Measurements from ENCODE around the gene BACE1-AS. TPM values are rescaled to one million over a fixed set of nuclear protein-coding genes. Genes with fewer than 3 reads are reported as not detected.

BACE1-AS gene
- total RNA-seq, 1 experiment from 2014 or later = 3.6 TPM

GRCh38 chr11:117295438-117296137 lies 4.4 kb downstream of the BACE1-AS start:
- no peak overlapping the region for H3K9ac ChIP-seq (ENCODE audit: low read length)
- H3K79me2 ChIP-seq (ENCODE audit: low read length) = no peaks in the 10 kb centered on the region
- intact Hi-C loops (cut with micrococcal nuclease) = no loop called here
- no peaks in the 10 kb centered on the region for H3K9me3 ChIP-seq (ENCODE audit: low read length)
- TF ChIP-seq EZH2 (IDR thresholded peaks at IDR 0.05; ENCODE audit: low read length, unreplicated experiment) = no peak
- TF ChIP-seq CTCF (conservative IDR thresholded peaks at IDR 0.05; ENCODE audit: low read depth, low read length) = no peak
- TF ChIP-seq EZH2phosphoT487 (IDR thresholded peaks at IDR 0.05; ENCODE audit: borderline replicate concordance, low read length) = no peak
- H3F3A ChIP-seq (ENCODE audit: low read length, unreplicated experiment) = no peaks in the 10 kb centered on the region
- H2AFZ ChIP-seq (ENCODE audit: low read length) = no peak overlapping the region
- POLR2A ChIA-PET (ENCODE audit: unreplicated experiment) = no interaction called here
- BruUV-seq (replicated peaks) = no TSS peak
- CTCF ChIA-PET = no interaction called here
- no peak for ATAC-seq
- H3K4me1 ChIP-seq (ENCODE audit: insufficient read depth, low read length) = no peaks in the 10 kb centered on the region
- no peak overlapping the region for H3K4me3 ChIP-seq (ENCODE audit: low read length)
- no peaks in the 10 kb centered on the region for H3K9me2 ChIP-seq (replicated peaks; ENCODE audit: low read length)
- DNase-seq = no peak
- H3K36me3 ChIP-seq (ENCODE audit: low read depth, low read length) = no peaks in the 10 kb centered on the region
- no peaks in the 10 kb centered on the region for H3K27me3 ChIP-seq (ENCODE audit: low read length)
- H4K20me1 ChIP-seq (ENCODE audit: low read length) = no peaks in the 10 kb centered on the region
- no peak overlapping the region for H3K4me2 ChIP-seq (ENCODE audit: low read length)
- H3K27ac ChIP-seq (ENCODE audit: low read length) = no peak overlapping the region

- H4K20me1 ChIP-seq (ENCODE audit: low read length) = no peaks in the 10 kb centered on the region
- intact Hi-C loops (cut with micrococcal nuclease) = no loop called here
- no peak overlapping the region for H3K27ac ChIP-seq (ENCODE audit: low read length)
- ATAC-seq (no peak), DNase-seq (no peak)
- no TSS peak for BruUV-seq (replicated peaks)
- H3K9me3 ChIP-seq (ENCODE audit: low read length) = no peaks in the 10 kb centered on the region
- H3K4me2 ChIP-seq (ENCODE audit: low read length) = no peak overlapping the region
- TF ChIP-seq EZH2phosphoT487 (IDR thresholded peaks at IDR 0.05; ENCODE audit: borderline replicate concordance, low read length) (no peak), CTCF (conservative IDR thresholded peaks at IDR 0.05; ENCODE audit: low read depth, low read length) (no peak), EZH2 (IDR thresholded peaks at IDR 0.05; ENCODE audit: low read length, unreplicated experiment) (no peak)
- no peaks in the 10 kb centered on the region for H3K27me3 ChIP-seq (ENCODE audit: low read length)
- ChIA-PET CTCF (interaction anchor here (0.8 kb wide), 1 partner anchor 129 kb away, joined by 3 read pairs; no protein-coding TSS in a partner anchor), POLR2A (ENCODE audit: unreplicated experiment) (no interaction called here)
- H3F3A ChIP-seq (ENCODE audit: low read length, unreplicated experiment) = no peaks in the 10 kb centered on the region
- no peak overlapping the region for H3K9ac ChIP-seq (ENCODE audit: low read length)
- H3K79me2 ChIP-seq (ENCODE audit: low read length) = no peaks in the 10 kb centered on the region
- H3K4me3 ChIP-seq (ENCODE audit: low read length) = no peak overlapping the region
- no peaks in the 10 kb centered on the region for H3K9me2 ChIP-seq (replicated peaks; ENCODE audit: low read length)
- H3K36me3 ChIP-seq (ENCODE audit: low read depth, low read length) = no peaks in the 10 kb centered on the region
- H3K4me1 ChIP-seq (ENCODE audit: insufficient read depth, low read length) = no peaks in the 10 kb centered on the region
- no peak overlapping the region for H2AFZ ChIP-seq (ENCODE audit: low read length)
These were observed 5.7 kb downstream of the BACE1-AS start for GRCh38 chr11:117296881-117297280.

GRCh38 chr11:117298195-117298594 lies 7.0 kb downstream of the BACE1-AS start:
- Histone ChIP-seq H3K79me2 (ENCODE audit: low read length) (no peaks in the 10 kb centered on the region), H3K4me1 (ENCODE audit: insufficient read depth, low read length) (no peaks in the 10 kb centered on the region), H2AFZ (ENCODE audit: low read length) (no peak overlapping the region), H3F3A (ENCODE audit: low read length, unreplicated experiment) (no peaks in the 10 kb centered on the region), H3K36me3 (ENCODE audit: low read depth, low read length) (no peaks in the 10 kb centered on the region), H3K9ac (ENCODE audit: low read length) (no peak overlapping the region), H4K20me1 (ENCODE audit: low read length) (no peaks in the 10 kb centered on the region), H3K9me3 (ENCODE audit: low read length) (no peaks in the 10 kb centered on the region), H3K4me2 (ENCODE audit: low read length) (no peak overlapping the region), H3K9me2 (replicated peaks; ENCODE audit: low read length) (no peaks in the 10 kb centered on the region), H3K4me3 (ENCODE audit: low read length) (no peak overlapping the region), H3K27me3 (ENCODE audit: low read length) (no peaks in the 10 kb centered on the region), H3K27ac (ENCODE audit: low read length) (no peak overlapping the region)
- no peak for ATAC-seq
- intact Hi-C loops (cut with micrococcal nuclease) = no loop called here
- ChIA-PET POLR2A (ENCODE audit: unreplicated experiment) (interaction anchor here (0.7 kb wide), 1 partner anchor 30 kb away, joined by 7 read pairs; the partner anchor contains the start of gene CEP164), CTCF (no interaction called here)
- TF ChIP-seq EZH2 (IDR thresholded peaks at IDR 0.05; ENCODE audit: low read length, unreplicated experiment) (no peak), EZH2phosphoT487 (IDR thresholded peaks at IDR 0.05; ENCODE audit: borderline replicate concordance, low read length) (no peak), CTCF (conservative IDR thresholded peaks at IDR 0.05; ENCODE audit: low read depth, low read length) (no peak)
- DNase-seq = no peak
- BruUV-seq (replicated peaks) = no TSS peak
